8988T (cell line): ENCODE data around the gene CUL7.
"Not testable (repeated sequence)": the region's sequence is repeated elsewhere in the genome, so short reads cannot be mapped to it uniquely, and the experiment has no call there.

Source experiments
- DNase-seq: peaks from one replicate; pipeline ENCODE4 v3.0.0; 2011

CUL7 gene

GRCh38 chr6:43013843-43014433, 39.7 kb downstream of the CUL7 start, which contains the start of the genes KLHDC3 and MEA1:
Gene KLHDC3, plus strand, starts transcription at chr6:43014249. Its CDS starts 2,944 bp downstream, at chr6:43017193.
Gene MEA1, minus strand, starts transcription at chr6:43013946. Its CDS starts 133 bp downstream, at chr6:43013813.
- peak; percentile 95 for DNase-seq

DNA sequence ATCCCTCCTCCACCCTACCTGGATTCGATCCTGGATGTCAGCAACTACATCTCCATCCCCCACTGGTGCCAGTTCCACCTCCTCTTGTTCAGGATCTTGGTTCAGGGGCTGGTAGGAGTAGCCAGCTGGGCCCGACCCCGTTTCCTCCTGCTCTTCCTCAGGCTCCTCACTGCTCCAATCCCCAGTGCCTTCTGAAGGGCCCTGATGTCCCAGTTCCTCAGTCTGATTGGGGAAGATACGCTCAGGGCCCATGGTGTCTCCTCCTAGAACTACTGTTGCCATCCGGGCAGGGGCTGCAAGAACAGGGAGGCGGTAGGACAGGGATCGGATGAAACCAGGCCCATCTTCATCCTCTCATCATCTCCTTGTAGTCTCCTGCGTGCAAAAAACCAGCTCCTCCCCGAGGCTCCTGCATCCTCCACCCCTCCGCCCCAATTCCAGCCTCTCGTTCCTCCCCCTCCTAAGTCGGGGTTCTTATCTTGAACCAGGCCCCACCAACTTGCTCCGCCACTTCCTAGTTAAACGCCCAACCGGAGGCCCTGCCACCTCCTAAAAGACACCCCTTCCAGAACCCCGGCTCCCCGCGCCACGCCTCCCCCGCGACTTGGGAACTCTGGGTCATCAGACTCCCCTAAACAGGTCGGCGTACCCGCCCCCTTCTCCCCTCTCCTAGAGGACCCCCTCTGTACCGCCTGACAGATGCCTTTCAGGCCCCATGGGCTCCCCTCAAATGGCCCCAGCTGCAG, 40.4 kb downstream of the CUL7 start:
- DNase-seq: no peak

DNA sequence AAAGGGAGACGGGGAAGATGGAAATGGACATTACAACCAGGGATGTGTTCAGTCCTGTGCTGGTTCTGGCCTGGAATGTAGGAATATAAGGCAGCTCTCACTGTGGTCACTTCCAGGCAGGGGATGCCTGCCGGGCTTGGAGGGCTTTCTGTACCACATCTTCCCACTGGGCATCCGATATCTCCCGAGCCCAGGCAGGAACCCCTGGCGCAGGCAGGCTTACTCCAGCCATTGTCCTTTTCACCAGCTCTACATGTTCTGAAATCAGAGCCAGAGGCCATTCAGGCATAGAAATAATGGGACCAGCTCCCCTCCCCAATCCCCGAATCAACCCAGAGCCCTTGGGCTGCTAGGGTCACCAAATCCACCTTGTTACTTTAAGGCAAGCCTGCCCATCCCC, 41.3 kb downstream of the CUL7 start:
- DNase-seq: no peak

GRCh38 chr6:43011207-43011606, 42.4 kb downstream of the CUL7 start:
- DNase-seq: no peak

GRCh38 chr6:43009124-43009523, 44.5 kb downstream of the CUL7 start:
- peak; percentile 63 for DNase-seq

DNA sequence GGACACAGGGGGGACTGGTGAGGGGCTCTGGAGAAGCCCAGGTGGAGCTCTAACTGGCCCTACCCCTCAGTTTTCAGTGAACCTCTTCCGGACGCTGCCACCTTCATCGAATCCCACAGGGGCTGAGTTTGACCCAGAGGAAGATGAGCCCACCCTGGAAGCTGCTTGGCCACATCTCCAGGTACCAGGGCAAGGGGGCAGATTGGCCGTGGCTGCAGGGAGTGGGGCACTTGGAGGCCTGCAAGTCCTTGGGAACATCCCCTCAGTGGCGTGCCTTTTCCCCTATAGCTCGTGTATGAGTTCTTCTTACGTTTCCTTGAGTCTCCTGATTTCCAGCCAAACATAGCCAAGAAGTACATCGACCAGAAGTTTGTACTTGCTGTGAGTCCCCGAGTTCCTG, 46.5 kb downstream of the CUL7 start:
- no peak for DNase-seq

GRCh38 chr6:43006251-43006650, 47.4 kb downstream of the CUL7 start:
- no peak for DNase-seq

DNA sequence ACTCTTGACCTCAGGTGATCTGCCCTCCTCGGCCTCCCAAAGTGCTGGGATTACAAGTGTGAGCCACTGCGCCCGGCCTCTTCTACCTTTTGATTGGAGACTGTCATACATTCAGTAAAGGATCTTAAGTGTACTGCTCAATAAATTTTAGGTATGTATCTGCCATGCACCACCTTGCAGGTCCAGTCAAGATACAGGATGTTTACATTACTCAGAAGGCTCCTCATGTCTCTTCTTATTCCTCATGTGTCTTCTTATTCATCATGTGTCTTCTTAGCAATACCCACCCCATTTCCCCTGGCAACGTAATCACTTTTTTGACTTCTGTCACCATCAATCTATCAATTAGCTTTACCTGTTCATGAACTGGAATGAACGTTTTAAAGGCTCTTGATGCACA, 47.8 kb downstream of the CUL7 start:
- DNase-seq: no peak

GRCh38 chr6:43001843-43002242, 51.8 kb downstream of the CUL7 start:
- DNase-seq: no peak

DNA sequence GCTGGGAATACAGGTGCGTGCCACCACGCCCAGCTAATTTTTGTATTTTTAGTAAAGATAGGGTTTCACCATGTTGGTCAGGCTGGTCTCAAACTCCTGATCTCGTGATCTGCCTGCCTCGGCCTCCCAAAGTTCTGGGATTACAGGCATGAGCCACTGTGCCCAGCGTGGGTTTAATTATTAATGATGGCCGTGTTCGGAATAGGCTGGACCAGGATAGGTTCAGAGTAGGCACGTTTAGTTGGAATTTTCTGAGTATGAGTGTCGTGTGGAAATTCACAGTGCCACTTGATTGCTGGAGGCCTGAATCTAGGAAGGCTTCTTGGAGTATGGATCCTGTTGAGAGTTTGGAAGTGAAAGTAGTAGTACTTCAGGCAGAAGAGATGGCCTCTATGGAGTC, 55.4 kb downstream of the CUL7 start:
- DNase-seq: not testable (repeated sequence)

GRCh38 chr6:42996513-42996912, 57.1 kb downstream of the CUL7 start:
- DNase-seq: no peak

GRCh38 chr6:42993445-42993844, 60.2 kb downstream of the CUL7 start:
- DNase-seq: no peak

- no peak for DNase-seq
Observed at GRCh38 chr6:42989923-42990322, 63.7 kb downstream of the CUL7 start.

DNA sequence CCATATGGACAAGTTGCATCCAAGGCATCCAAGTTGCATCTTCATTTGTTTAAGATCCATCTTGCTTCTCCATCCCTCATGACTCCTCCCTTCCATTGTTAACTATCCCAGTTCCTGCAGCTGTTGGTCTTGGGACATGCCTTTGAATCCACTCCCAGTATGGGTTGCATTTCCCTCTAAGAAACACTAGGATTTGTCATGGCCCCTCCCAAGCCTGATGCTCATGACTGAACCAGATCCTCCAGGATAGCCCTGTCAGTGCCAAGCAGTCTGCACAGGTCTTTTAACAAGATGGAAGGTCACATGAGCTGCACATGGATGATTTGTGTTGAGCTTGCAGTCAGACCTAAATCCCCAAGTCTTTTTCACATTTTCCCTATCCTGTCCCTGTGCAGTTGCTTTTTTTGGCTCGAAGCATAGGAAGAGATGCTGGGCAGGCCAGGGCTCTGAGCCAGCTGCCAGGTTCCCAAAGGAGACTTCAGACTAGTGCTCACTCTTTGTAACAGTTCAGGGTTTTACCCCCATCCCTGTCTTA, 65.1 kb downstream of the CUL7 start:
- no peak for DNase-seq
